HG03442 (cell line): ENCODE data around the gene TTC36.
A peak's percentile ranks its signal among the peaks of the same experiment; 100 is the strongest.

Source experiments
- ATAC-seq: cut with Tn5 transposase; IDR thresholded peaks from one replicate; pipeline ENCODE4 v1.9.1; 2021; ENCODE audit warnings: mild to moderate bottlenecking, moderate library complexity; ENCODE audit not compliant: unreplicated experiment

TTC36 gene

DNA sequence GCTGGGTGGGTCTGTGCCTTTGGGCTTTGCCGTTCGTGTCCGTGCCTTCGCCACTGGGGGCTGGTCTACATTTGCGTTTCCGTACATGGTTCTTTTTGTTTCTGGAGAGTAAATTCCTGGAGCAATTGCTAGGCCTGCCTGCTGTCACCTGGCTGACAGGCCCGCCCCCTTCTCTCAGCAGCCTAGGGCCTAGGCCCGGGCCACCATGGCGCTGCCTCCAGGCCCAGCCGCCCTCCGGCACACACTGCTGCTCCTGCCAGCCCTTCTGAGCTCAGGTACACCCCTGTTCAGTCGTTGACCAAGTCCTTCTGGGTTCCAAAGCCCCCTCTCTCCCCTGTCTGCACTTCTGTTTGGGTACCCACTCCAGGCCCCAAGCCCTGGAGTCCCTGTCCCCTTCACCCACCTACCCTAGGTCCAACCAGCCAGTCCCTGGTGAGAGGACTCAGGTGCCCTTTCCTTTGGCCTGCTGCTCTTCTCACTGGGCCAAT lies 4.4 kb downstream of the TTC36 start:
- ATAC-seq: no peak

DNA sequence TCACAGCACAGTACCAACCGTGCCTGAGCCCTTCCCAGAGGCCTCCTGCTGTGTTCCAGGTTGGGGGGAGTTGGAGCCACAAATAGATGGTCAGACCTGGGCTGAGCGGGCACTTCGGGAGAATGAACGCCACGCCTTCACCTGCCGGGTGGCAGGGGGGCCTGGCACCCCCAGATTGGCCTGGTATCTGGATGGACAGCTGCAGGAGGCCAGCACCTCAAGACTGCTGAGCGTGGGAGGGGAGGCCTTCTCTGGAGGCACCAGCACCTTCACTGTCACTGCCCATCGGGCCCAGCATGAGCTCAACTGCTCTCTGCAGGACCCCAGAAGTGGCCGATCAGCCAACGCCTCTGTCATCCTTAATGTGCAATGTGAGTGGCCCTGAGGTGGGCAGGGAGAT lies 4.8 kb downstream of the TTC36 start:
- no peak for ATAC-seq

DNA sequence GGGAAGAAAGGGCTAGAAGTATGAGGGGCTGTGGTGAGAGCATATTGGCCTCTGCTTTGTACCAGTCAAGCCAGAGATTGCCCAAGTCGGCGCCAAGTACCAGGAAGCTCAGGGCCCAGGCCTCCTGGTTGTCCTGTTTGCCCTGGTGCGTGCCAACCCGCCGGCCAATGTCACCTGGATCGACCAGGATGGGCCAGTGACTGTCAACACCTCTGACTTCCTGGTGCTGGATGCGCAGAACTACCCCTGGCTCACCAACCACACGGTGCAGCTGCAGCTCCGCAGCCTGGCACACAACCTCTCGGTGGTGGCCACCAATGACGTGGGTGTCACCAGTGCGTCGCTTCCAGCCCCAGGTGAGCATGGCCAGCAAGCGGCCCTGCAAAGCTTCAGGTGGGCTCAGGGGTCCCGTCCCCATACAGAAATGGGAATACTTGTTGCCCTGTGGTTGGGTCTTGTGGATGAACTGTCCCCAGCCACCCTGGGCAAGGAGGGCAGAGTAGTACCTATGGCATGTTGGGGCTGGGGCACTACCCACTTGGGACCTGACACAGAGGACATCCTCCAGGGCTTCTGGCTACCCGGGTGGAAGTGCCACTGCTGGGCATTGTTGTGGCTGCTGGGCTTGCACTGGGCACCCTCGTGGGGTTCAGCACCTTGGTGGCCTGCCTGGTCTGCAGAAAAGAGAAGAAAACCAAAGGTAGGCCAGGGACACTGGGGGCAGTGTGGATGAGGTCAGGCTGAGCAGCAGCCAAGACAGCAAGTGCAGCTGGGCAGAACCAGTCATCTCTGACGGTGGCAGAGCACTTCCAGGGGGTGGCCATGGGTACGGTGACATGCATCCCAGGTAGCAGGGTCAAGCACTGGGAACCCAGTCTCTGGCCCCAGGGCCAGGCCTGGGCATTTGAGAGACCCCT lies 5.8 kb downstream of the TTC36 start:
- no peak for ATAC-seq

DNA sequence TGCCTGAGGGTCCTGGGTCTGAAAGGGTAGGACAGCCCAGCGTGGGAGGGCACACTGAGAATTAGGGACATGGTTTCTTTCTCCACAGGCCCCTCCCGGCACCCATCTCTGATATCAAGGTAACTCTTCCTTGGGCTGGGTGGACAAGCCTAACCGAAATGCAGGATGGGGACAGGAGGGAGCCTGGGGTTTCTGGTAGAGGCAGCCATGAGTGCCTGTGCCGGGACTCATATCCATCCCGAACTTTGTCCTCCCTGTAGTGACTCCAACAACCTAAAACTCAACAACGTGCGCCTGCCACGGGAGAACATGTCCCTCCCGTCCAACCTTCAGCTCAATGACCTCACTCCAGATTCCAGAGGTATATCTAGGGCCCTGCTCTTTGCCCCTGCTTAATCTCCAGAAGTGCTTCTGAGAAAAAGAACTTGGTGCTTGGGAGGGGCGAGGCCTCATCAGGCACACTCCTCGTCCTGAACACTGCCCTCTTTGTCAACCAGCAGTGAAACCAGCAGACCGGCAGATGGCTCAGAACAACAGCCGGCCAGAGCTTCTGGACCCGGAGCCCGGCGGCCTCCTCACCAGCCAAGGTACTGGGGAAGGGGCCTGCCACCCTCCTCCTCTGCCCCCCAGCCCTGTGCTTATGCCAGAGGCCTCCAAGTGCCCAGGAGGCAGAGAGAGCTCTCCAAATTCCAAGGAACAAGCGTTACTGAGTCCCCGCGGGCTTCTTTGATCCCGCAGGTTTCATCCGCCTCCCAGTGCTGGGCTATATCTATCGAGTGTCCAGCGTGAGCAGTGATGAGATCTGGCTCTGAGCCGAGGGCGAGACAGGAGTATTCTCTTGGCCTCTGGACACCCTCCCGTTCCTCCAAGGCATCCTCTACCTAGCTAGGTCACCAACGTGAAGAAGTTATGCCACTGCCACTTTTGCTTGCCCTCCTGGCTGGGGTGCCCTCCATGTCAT lies 6.8 kb downstream of the TTC36 start:
- ATAC-seq: no peak

DNA sequence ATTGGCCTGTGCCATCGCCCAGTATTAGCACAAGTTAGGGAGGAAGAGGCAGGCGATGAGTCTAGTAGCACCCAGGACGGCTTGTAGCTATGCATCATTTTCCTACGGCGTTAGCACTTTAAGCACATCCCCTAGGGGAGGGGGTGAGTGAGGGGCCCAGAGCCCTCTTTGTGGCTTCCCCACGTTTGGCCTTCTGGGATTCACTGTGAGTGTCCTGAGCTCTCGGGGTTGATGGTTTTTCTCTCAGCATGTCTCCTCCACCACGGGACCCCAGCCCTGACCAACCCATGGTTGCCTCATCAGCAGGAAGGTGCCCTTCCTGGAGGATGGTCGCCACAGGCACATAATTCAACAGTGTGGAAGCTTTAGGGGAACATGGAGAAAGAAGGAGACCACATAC lies 8.0 kb downstream of the TTC36 start:
- no peak for ATAC-seq

DNA sequence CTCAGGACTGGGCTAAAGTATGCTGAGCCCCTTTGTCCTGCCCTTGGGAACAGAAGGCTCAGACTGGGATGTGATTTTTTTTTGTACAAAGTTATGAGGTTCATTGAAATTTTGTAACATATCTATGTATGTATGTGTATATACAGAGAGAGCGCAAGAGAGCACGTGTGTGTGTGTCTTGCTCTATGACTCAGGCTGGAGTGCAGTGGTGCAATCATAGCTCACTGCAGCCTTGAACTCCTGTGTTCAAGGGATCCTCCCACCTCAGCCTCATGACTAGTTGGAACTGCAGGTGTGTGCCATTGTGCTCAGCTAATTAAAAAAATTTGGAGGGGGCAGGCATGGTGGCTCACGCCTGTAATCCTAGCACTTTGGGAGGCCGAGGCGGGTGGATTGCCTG lies 9.5 kb downstream of the TTC36 start:
- ATAC-seq: no peak

DNA sequence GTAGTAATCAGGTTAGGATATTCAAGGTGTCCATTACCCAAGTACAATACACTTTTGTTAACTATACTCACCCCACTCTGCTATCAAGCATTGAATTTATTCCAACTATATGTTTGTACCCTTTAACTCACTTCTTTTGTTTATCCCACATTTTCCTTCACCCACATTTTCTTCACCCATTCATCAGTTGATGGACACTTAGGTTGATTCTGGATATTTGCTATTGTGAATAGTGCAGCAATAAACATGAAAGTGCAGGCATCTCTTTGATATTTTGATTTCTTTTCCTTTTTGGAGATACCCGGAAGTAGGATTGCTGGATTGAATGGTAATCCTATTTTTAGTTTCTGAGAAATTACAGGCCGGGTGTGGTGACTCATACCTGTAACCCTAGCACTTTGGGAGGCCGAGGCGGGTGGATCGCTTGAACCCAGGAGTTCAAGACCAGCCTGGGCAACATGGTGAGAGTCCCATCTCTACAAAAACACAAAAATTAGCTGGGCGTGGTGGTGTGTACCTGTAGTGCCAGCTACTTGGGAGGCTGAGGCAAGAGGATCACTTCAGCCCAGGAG lies 10.2 kb downstream of the TTC36 start:
- no peak for ATAC-seq

DNA sequence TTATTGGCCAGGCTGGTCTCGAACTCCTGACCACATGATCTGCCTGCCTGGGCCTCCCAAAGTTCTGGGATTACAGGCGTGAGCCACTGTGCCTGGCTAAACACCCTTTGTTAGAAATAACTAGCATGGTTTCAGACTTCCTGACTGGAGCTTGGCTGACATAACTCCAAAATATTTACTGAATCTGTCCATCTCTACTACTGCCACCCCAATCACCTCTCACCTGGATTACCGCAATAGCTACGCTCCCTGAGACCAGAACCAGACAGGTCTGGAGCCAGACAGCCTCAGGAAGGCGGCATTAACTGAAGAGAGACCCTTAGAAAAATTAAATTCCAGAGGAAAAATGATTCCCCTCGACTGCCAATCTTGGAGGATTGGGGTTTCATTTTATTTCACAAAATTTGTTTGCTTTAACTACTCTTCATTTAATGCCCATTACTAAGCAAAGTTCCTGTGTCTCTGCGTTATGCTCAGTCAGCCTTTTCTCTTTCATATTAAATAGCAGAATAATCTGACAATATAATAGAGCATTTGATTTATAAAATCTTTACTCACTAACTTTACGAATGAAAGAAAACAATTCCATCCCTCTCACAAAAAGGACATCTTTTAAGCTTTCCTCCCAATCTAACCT lies 16.9 kb downstream of the TTC36 start:
- no peak for ATAC-seq

DNA sequence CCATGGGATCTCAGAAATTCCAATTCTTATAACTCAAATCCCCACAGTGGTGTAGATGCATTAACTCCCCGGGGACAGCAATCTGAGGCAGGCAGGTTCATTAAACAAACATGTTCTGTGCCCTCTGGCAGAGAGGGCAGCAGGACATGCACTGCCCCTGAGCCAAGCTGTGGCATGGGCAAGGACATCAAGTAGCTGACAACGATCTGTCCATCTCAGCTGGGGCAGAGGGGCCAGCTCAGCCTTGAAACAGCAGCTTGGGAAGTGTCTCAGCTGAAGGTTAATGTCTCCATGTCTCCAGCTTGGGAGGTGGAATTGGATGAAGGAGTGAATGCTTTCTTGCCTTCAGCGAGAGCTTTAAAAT lies 17.4 kb downstream of the TTC36 start:
- no peak for ATAC-seq

DNA sequence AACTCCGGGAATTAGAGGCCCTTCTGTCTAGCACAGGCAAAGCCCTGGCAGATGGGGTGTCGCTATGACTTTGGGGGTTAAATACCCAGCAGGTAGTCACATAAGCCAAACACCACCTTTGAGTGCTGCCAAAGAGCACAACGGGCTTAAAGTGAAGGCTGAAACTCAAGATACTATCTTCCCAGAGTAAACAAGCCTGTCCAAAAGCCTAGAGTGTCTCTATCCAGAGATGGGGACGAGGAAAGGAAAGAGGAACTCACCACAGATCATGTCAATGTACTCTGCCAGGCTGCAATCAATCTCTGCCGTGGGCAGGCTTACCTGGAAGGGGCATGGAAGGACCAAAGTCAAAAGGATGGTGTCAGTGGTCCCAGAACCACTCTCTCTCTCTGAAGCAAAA lies 18.3 kb downstream of the TTC36 start:
- ATAC-seq: no peak

DNA sequence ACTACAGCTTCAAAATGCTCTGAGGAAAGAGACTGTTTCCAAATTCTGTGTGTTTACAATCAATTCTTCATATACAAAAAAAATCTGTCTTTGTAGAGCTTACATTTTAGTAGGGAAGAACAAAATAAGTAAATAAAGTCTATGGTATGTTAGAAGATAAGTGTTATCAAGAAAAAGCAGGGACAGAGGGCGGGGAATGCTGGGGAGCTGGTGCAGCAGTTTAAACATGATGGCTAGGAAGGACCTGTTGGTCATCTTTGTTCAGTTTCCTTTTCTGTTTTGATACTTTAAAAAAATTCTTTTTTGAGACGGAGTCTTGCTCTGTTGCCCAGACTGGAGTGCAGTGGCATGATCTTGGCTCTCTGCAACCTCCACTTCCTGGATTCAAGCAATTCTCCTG lies 19.9 kb downstream of the TTC36 start:
- no peak for ATAC-seq

DNA sequence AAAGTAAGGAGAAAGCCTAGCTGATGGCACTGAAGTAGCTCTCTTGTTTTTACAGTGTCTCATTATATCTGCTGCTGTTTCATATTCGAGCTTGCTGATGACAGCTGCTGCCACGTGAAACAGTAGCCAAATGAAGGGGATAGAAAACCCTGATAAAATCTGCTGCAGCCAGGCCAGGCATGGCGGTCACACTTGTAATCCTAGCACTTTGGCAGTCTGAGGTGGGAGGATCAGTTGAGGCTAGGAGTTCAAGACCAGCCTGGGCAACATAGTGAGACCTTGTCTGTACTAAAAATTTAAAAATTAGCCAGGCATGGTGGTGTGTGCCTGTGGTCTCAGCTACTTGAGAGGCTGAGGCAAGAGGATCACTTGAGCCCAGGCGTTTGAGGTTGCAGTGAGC lies 25.1 kb downstream of the TTC36 start:
- ATAC-seq: no peak

DNA sequence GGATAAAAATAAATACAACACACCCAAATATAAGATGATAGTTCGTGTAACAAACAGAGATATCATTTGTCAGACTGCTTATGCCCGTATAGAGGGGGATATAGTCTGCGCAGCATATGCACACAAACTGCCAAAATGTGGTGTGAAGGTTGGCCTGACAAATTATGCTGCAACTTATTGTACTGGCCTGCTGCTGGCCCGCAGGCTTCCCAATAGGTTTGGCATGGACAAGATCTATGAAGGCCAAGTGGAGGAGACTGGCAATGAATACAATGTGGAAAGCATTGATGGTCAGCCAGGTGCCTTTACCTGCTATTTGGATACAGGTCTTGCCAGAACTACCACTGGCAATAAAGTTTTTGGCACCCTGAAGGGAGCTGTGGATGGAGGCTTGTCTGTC lies 33.5 kb downstream of the TTC36 start:
- no peak for ATAC-seq

DNA sequence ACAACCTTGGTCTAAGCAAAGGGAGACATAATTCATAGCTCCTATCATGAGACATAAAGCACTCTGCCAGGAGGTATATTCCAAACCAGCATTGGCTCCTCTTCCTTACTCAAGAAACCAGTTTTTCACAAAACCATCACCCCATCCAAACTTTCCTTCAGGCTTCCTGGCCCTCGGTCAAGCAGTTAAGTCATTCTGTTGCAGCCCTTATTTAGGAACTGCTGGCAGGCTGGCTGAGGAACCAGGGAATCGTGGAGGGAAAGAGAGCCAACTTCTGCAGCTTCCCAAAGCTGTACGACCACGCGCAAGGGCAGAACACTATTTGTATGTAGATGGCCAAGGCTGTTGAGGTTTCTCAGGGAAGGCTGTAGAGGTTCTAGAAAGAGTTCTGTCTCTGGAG lies 37.8 kb downstream of the TTC36 start:
- ATAC-seq: no peak

DNA sequence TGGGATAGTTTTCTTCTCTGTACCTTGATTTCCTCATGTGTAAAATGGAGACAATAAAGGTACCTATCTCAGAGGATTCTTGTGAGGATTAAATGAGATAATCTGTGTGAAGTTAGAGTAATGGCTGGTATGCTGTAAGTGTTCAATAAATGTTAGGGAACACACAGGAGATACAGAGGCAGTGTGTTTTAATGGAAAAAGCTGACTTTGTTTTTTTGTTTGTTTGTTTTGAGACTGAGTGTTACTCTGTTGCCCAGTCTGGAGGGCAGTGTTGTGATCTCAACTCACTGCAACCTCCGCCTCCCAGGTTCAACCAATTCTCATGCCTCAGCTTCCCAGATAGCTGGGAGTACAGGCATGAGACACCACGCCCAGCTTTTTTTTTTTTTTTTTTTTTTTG lies 42.4 kb downstream of the TTC36 start:
- no peak for ATAC-seq

DNA sequence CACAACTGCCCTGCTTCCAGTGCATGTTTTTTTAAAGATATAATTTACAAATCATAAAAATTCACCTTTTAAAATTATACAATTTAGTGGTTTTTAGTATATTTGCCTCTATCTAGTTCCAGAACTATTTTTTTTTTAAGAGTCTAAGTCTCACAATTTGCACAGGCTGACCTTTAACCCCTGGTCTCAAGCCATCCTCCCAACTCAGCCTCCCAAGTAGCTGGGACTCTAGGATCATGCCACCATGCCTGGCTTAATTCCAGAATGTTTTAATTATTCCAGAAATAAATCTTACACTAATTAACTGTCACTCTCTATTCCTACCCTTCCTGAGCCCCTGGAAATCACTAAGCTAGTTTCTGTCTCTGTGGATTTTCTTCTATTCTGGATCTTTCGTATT lies 43.5 kb downstream of the TTC36 start:
- no peak for ATAC-seq

DNA sequence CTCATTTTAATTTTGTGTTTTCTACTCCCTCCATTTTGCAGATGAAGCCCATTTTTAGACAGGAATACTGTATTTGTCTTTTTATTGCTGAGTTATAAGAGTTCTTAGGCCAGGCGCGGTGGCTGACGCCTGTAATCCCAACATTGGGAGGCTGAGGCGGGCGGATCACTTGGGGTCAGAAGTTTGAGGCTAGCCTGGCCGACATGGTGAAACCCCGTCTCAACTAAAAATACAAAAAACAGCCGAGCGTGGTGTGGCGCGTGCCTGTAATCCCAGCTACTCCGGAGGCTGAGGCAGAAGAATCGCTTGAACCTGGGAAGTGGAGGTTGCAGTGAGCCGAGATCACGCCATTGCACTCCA lies 44.4 kb downstream of the TTC36 start:
- peak; percentile 8 for ATAC-seq

DNA sequence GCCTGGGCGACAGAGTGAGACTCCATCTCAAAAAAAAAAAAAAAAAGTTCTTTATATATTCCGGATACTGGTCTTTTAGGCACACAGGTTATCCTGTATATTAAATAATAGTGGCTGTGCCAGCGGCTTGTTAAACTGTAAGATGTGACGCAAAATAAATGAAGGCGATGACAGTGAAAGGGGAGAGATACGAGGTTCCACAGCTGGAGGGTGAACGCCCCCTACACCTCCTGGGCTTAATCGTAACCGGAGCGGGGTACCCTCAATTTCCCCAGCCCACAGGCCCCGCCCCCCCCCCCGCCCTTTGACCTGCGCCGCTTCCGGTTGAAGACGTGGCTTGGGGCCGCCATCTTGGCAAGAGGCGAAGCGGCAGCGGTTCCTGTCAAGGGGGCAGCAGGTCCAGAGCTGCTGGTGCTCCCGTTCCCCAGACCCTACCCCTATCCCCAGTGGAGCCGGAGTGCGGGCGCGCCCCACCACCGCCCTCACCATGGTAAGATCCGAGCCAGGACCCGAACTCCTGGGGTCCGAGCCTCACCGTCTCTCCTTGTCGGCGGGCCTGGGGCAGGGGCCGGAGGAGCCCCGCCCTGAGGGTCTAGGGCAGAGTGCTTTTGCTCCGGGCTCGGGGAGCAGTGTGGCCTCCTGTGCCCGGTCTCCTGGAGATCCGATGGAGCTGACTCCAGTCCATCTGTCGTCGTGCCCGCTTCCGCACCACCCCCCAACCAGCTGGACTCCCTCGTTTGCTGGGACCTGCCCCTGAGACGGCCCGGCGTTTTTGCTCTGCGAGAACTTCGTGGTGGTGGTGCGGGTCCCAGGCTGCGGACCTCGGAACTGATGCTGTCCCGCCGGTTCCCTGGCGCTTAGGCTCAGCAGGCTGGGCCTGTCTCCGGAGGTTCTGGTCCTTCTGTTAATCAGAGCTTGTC lies 45.0 kb downstream of the TTC36 start, which contains the start of gene ARCN1:
ARCN1 (plus strand) TSS at position 349 of the 920 bp plus-strand sequence; CDS start at position 488, 139 bp downstream.
- ATAC-seq: peak; percentile 65

DNA sequence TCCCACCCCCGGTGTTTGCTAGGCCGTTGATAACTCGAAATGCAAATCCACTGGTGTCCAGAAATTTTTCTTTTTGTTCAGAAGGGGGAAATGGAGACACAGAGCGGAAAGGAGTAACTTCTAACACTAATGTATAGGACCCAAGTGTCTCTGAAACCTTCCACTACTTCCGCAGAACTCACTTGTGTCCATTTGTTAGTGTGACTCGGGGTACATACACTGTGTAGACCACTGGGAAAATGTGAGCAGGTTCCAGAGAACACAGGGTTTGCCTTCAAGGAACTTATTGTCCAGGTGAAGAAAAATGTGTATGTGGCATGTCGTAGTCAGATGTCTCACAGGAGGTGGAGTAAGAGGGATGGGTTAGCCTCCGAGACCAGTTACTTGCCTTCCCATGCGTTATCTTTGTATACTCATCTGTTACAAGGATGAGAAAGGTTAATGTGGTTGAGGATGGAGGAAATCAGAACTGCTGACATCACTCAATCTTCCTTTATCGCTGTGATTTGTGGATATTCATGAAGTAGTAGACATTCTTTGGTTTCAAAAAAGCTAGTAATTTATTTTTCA lies 45.8 kb downstream of the TTC36 start:
- no peak for ATAC-seq
